Dedifferentiated amniotic fluid mesenchymal stem cell (primary cell): ENCODE data around the gene GHR.
A peak's percentile ranks its signal among the peaks of the same experiment; 100 is the strongest.

Experiments
- DNase-seq: peaks from one replicate; pipeline ENCODE4 v3.0.0-alpha.2; 2016; ENCODE audit errors: extremely low spot score

The GHR gene

GRCh38 chr5:42423285-42424165 lies at the start of gene GHR:
Gene GHR (plus strand): TSS chr5:42423439. CDS start chr5:42565875, 142,436 bp downstream.
- DNase-seq = peak; percentile 96

- DNase-seq = no peak
Measured at GRCh38 chr5:42374679-42375273, 48.5 kb upstream of the GHR start.

DNA sequence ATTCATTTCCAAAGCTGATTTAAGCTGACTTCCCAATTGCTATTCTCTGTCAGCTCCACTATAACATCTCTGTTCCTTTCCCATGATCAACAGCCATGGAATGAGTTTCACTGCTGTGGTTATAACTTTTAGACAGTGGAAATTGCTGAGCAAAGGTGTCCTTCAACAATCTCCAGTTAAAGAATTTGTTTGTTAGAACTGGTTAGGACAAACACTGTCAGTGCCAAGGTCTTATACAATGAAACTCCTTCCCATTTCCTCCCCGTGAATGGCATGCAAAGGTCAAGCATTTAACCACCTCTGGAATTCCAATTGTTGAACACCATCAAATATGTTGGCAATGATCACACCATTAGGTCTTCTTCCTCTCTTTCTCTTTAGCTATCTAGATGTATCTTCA lies 45.7 kb upstream of the GHR start:
- DNase-seq = no peak

DNA sequence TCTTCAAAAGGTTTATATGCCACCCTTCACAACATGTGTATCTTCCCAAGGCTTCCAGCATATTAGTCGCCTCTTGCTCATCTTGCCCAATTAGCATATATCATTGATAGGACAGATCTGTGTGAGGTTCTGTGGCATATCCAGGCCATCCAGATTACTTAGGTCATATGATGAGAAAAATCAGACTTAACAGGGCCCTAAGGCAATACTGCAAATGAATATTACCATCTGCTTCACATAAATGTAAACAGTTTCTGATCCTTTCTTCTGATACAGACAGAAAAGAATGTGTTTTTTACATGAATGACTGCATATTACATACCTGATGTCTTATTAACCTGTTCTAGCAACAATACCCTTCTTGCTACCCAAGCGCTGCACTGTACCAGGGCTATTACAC lies 41.3 kb upstream of the GHR start:
- DNase-seq = no peak

DNA sequence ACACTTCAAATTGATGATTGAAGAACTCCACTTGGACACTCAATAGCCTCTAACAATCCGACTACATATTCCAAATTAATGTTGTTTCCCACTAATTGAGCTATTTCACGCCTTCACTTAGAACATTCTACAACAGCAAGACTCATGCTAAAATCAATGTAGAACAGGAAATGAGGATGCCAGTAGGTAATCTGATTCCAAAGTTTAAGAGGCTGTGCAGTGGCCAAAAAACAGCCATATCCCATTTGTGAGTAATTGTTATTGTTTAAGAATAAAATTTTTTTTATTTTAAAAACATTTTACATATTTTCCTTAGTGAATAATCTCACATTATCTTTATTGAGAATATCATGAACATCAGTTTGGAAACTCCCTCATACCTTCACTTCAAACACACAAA lies 35.7 kb upstream of the GHR start:
- no peak for DNase-seq

GRCh38 chr5:42390115-42390514 lies 33.1 kb upstream of the GHR start:
- no peak for DNase-seq

- no peak for DNase-seq
Measured at GRCh38 chr5:42392917-42393316, 30.3 kb upstream of the GHR start.

GRCh38 chr5:42396111-42396510 lies 27.1 kb upstream of the GHR start:
- no peak for DNase-seq

DNA sequence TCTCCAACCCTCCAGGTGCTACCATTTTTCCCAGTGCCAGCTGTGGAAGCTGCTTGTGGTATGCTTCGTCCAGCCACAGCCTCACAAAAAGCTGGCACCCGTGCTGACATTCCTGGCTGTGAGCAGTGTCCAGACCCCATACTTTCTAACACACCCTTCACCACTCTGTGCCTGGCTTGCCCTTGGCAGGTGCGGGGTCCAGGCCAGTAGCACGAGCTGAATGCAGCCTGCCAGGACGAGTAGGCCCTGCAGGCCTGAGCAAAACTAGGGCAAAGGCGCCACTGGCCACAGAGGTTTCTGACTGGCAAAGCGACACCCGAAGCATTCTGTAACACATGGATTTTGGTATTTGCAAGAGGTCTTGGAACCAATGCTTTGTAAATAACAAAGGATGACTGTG lies 26.0 kb upstream of the GHR start:
- no peak for DNase-seq

- no peak for DNase-seq
Measured at GRCh38 chr5:42399702-42400101, 23.5 kb upstream of the GHR start.

- no peak for DNase-seq
Measured at GRCh38 chr5:42400474-42400873, 22.8 kb upstream of the GHR start.

- DNase-seq = no peak
Measured at GRCh38 chr5:42403236-42403635, 20.0 kb upstream of the GHR start.

- DNase-seq = no peak
Measured at GRCh38 chr5:42404366-42404765, 18.9 kb upstream of the GHR start.

- DNase-seq = no peak
Measured at GRCh38 chr5:42419294-42419693, 3.9 kb upstream of the GHR start.

GRCh38 chr5:42422656-42423280 lies 471 bp upstream of the GHR start:
- no peak for DNase-seq

DNA sequence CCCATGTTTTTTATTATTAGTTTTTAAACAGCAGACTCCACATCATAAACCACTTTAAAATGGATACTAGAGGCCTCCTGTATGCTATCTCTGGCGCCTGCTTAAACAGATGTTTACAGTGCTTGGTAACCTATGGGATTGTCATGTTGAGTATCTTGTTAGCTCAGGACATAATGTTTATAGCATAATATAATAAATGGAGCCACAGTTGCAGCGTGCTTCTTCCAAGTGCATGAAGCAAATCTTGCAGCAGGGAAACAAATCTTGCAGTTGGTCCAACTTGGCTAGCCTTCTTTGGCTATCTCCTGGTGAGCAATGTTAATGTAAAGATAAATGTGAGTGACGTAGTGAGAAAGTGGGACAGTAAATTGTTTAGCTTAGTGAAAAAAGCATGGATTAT lies 2.8 kb downstream of the GHR start:
- DNase-seq = no peak

GRCh38 chr5:42429694-42430093 lies 6.5 kb downstream of the GHR start:
- no peak for DNase-seq

GRCh38 chr5:42434047-42434724 lies 10.9 kb downstream of the GHR start:
- no peak for DNase-seq

- DNase-seq = no peak
Measured at GRCh38 chr5:42436051-42436450, 12.8 kb downstream of the GHR start.

DNA sequence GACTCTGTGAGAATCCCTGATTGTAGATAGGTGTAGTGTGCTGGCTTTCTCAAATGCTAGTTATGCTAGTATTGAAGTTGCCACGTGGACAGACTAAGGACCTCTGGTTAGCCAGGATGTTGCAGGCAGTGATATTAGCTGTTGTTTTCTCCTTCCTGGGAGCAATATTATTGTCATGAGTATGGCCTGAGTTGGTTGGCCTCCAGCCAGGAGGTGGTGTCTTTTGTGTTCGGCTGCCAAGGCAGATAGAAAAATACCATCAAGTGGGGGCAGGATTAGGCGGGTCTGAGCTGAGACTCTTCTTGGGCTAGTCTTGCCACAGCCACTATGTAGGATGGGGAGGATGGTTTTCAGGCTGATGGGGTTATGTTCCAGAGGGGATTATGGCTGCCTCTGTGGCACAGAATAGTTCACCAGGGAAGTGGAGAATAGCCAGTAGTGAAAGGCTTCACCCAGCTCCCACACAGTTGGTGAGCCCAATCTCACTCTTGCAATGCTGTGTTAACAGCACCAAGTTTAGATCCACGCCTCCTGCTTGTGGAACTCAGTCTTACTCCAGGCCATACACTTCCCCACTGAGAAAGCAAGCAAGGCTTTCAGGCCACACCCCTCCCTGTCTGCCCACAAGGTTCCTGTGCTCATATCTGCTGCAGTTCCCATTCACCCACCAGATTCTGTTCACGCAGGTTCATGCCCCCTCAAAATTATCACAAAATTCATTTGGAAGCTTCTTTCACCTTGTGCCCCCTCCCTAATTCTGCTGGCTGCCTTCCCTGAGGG lies 31.2 kb downstream of the GHR start:
- no peak for DNase-seq

DNA sequence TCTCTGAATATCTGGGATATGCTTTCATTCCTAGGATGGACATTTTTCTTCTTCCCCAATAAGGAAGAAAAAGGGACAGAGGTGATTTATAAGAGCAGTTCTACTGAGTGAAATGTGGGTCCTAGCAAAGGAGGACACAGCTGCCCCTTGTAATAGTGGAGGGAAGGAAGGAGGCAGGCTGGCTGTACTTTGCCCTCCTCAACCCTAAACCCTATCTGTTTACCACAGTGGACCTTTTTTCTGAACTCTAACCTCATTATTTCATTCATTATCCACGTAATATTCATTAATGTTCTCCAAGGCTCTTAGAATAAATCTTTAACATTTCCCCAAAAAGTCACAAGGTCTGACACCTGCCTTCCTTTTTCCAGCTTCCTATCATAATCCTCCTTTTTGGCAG lies 37.8 kb downstream of the GHR start:
- no peak for DNase-seq

GRCh38 chr5:42461507-42461906 lies 38.3 kb downstream of the GHR start:
- no peak for DNase-seq
